Endothelial cell (in vitro differentiated cells): ENCODE measurements around the gene RUFY3. TPM values are rescaled to one million over a fixed set of nuclear protein-coding genes. Genes with fewer than 3 reads are reported as not detected.

Experiments used
- DNase-seq: peaks from one replicate; pipeline ENCODE4 v3.0.0; 2021; ENCODE audit warnings: low spot score
- H3K27ac Mint-ChIP-seq: one replicate; pipeline ENCODE4 v1.8.0; 2021; ENCODE audit warnings: mixed read lengths, inconsistent platforms; ENCODE audit not compliant: unreplicated experiment
- H3K27me3 Mint-ChIP-seq: one replicate; pipeline ENCODE4 v1.8.0; 2021; ENCODE audit warnings: mild to moderate bottlenecking, moderate library complexity, mixed read lengths, inconsistent platforms; ENCODE audit not compliant: unreplicated experiment
- H3K36me3 Mint-ChIP-seq: one replicate; pipeline ENCODE4 v1.8.0; 2021; ENCODE audit warnings: mild to moderate bottlenecking, low read depth, mixed read lengths, inconsistent platforms; ENCODE audit not compliant: unreplicated experiment
- H3K4me1 Mint-ChIP-seq: one replicate; pipeline ENCODE4 v1.8.0; 2021; ENCODE audit warnings: mild to moderate bottlenecking, mixed read lengths, inconsistent platforms; ENCODE audit not compliant: unreplicated experiment
- H3K4me3 Mint-ChIP-seq: one replicate; pipeline ENCODE4 v1.8.0; 2021; ENCODE audit warnings: mild to moderate bottlenecking, mixed read lengths, inconsistent platforms; ENCODE audit not compliant: unreplicated experiment
- H3K9me3 Mint-ChIP-seq: one replicate; pipeline ENCODE4 v1.8.0; 2021; ENCODE audit warnings: mixed read lengths, inconsistent platforms; ENCODE audit not compliant: unreplicated experiment
- total RNA-seq: library from RNA; stranded (reverse); fragmentation: NEBNext Ultra II Directional; extraction: Animal tissue kit (Norgen Biotek cat#: 25700); gene quantifications from one replicate; pipeline ENCODE4 v1.2.1, GENCODE V29; 2021; ENCODE audit not compliant: unreplicated experiment
- TF ChIP-seq, protein P1 (sequence below): fragments of 200-600 bp; sonication (generic); IDR thresholded peaks from one replicate; pipeline ENCODE4 v1.5.0; 2021; ENCODE audit warnings: antibody characterized with exemption; ENCODE audit not compliant: unreplicated experiment

RUFY3 gene
- total RNA-seq, 1 donor from 2014 or later, result 72.6 TPM

DNA sequence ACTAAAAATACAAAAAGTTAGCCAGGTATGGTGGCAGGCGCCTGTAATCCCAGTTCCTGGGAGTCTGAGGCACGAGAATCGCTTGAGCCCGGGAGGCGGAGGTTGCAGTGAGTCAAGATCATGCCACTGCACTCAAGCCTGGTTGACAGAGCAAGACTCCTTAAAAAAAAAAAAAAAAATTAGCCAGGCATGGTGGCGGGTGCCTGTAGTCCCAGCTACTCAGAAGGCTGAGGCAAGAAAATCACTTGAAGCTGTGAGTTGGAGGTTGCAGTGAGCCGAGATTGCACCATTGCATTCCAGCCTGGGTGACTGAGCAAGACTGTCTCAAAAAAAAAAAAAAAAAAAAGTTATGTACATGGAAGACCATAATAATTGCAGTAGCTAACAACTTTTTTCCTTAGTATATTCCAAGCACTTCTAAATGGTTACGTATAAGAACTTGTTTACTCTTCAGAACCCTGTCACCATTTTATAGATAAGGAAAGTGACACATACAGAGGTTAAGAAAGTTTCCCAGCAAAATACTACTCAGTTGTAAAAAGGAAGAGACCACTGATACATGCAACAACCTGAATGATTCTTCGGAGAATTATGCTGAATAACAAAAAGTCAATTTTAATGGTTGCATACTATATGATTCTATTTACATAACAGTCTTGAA lies 24.5 kb downstream of the RUFY3 start:
- TF ChIP-seq, protein P1, sequence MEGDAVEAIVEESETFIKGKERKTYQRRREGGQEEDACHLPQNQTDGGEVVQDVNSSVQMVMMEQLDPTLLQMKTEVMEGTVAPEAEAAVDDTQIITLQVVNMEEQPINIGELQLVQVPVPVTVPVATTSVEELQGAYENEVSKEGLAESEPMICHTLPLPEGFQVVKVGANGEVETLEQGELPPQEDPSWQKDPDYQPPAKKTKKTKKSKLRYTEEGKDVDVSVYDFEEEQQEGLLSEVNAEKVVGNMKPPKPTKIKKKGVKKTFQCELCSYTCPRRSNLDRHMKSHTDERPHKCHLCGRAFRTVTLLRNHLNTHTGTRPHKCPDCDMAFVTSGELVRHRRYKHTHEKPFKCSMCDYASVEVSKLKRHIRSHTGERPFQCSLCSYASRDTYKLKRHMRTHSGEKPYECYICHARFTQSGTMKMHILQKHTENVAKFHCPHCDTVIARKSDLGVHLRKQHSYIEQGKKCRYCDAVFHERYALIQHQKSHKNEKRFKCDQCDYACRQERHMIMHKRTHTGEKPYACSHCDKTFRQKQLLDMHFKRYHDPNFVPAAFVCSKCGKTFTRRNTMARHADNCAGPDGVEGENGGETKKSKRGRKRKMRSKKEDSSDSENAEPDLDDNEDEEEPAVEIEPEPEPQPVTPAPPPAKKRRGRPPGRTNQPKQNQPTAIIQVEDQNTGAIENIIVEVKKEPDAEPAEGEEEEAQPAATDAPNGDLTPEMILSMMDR, result no peak
- H3K4me3 Mint-ChIP-seq, result no peak overlapping the region
- peaks cover 6% of the 10 kb centered on the region for H3K4me1 Mint-ChIP-seq
- H3K27ac Mint-ChIP-seq, result no peak overlapping the region
- no peak for DNase-seq
- H3K27me3 Mint-ChIP-seq, result no peaks in the 10 kb centered on the region
- H3K9me3 Mint-ChIP-seq, result no peaks in the 10 kb centered on the region
- no peaks in the 10 kb centered on the region for H3K36me3 Mint-ChIP-seq

DNA sequence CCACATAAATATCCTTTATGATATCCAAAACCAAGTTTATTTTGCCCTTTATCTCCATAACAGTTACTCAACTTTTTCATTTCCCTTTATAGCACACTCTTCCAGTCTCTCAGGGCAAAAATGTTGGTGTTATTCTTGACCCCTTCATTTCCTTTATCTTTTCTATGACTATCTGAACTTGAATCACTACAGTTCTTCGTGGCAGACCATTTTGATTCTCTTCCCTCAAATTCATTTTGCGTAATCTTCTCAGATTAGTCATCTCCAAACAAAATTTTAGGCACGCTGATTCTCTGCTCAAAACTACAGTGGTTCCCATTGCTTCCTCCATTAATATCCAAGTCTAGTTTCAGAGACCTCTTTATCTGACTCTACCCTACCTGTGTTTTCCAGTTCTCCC lies 26.1 kb downstream of the RUFY3 start:
- Mint-ChIP-seq H3K9me3 (no peaks in the 10 kb centered on the region), H3K4me1 (no peaks in the 10 kb centered on the region), H3K27ac (no peak overlapping the region), H3K4me3 (no peak overlapping the region), H3K27me3 (no peaks in the 10 kb centered on the region), H3K36me3 (no peaks in the 10 kb centered on the region)
- DNase-seq, result no peak
- TF ChIP-seq, protein P1, result no peak

DNA sequence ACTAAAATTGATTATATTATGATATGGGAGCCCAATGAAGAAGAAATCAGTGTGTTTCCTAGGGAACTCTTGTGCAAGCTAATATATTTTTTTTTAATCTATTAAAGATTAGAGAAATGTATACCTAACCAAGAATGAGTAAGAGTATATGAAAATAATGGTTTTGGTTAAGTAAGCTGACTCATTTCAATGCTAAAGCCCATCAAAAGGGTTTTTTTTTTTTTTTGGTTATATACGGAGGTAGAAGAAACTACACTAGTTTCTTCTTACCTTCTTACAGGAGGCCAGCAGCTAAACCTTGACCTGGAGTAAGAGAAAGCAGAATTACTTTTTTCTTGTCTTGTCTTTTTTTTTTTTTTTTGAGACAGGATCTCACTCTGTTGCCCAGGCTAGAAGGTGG lies 27.5 kb downstream of the RUFY3 start:
- Mint-ChIP-seq H3K4me1 (no peaks in the 10 kb centered on the region), H3K27me3 (no peaks in the 10 kb centered on the region), H3K36me3 (no peaks in the 10 kb centered on the region), H3K9me3 (no peaks in the 10 kb centered on the region), H3K4me3 (no peak overlapping the region), H3K27ac (no peak overlapping the region)
- no peak for DNase-seq
- TF ChIP-seq, protein P1, result no peak

DNA sequence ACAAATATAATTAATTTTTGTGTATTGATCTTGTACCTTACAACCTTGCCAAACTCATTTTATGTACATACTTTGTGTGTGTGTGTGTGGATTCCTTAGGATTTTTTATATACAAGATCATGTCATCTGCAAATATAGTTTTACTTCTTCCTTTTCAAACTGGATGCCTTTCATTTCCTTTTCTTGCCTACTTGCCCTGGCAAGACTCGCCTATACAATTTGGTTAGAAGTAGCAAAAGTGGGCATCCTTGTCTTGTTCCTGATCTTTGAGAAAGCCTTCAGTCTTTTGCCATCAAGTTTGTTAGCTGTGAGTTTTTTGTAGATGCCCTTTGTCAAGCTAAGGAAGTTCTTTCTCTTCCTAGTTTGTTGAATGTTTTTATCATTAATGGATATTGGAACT lies 30.5 kb downstream of the RUFY3 start:
- Mint-ChIP-seq H3K9me3 (no peaks in the 10 kb centered on the region), H3K4me3 (no peak overlapping the region), H3K27ac (no peak overlapping the region), H3K36me3 (peaks cover 6% of the 10 kb centered on the region), H3K4me1 (no peaks in the 10 kb centered on the region), H3K27me3 (no peaks in the 10 kb centered on the region)
- TF ChIP-seq, protein P1, result no peak
- DNase-seq, result no peak

DNA sequence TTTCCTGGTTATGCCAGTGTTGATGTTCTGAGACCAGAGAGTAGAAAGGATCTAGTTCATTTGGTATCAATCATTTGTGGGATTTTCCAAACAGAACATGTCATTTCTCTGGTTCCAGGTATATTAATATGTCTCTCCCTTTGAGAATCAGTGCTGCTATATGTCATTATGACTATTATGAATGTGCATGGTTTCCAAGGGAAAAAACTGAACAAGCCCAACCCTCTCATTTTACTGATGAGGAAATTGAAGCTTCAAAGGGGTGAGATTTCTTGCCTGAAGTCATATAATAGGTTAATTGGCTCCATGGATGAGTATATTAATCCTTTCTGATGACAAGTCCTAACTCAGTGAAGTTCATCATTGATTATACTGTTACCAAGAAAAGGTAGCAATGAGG lies 31.9 kb downstream of the RUFY3 start:
- no peak overlapping the region for H3K27ac Mint-ChIP-seq
- H3K27me3 Mint-ChIP-seq, result no peaks in the 10 kb centered on the region
- H3K36me3 Mint-ChIP-seq, result peaks cover 6% of the 10 kb centered on the region
- H3K4me1 Mint-ChIP-seq, result no peaks in the 10 kb centered on the region
- no peaks in the 10 kb centered on the region for H3K9me3 Mint-ChIP-seq
- no peak overlapping the region for H3K4me3 Mint-ChIP-seq
- TF ChIP-seq, protein P1, result no peak
- no peak for DNase-seq
